Measurements from ENCODE around the gene ZNF569.
"Not testable (repeated sequence)": the region's sequence is repeated elsewhere in the genome, so short reads cannot be mapped to it uniquely, and the experiment has no call there.

ZNF569 gene

DNA sequence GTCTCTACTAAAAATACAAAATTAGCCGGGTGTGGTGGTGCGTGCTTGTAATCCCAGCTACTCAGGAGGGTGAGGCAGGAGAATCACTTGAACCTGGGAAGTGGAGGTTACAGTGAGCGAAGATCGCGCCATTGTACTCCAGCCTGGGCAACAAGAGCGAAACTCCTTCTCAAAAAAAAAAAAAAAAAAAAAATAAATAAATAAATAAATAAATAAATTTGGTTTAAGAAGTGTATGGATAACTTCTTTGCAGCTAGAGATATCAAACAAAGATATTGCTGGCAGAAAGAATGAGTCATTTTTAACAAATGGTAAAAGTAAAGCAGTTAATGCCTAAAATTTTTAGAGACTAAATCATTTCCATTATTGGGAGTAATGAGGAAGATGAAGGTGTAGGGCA lies 75.8 kb downstream of the ZNF569 start:
- not testable (repeated sequence) for DNase-seq

DNA sequence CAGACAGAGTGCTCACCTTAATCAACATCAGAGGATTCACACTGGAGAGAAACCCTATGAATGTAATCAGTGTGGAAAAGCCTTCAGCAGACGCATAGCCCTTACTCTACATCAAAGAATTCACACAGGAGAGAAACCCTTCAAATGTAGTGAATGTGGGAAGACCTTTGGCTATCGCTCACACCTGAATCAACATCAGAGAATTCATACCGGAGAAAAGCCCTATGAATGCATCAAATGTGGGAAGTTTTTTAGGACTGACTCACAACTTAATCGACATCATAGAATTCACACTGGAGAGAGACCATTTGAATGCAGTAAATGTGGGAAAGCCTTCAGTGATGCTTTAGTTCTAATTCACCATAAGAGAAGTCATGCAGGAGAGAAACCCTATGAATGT lies 78.0 kb downstream of the ZNF569 start:
- DNase-seq = no peak

DNA sequence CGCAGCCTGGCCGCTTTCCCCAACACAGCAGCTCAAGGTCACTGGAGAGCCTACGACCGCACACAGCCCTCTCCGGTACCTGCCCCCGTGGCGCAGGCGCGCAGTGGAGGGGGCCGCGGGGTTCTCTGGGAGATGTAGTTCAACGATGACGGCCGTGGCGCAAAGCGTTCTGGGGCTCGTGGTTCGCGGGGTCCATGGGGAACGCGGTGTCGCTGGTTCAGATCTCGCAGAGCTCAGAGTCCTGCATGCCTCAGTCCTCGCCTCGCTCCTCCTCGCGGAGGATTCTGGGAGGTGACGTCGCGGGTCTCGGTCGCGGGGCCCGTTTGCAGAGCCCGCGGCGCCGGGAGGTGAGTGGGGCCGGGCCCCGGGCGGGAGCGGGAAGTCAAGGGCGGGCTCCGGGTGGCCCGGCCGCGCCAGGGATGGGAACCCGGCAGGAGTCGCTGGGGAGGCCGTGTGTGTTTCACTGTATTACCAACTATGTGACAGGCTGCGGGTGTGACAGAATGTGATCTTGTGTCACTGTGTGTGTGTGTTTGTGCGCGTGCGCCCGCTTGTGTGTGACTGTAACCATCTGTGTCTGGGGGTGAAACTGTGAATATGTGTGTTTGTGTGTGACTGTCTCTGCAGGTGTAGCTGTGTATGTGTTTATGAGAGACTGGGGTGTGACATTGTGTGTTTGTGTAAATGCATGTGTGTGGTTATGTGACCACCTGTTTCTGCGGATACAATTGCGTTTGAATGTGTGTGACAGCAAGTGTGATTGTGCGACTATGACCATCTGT lies 96.2 kb downstream of the ZNF569 start, which contains the start of gene ZNF527:
Gene ZNF527 (plus strand): TSS at position 220 of the 782 bp plus-strand sequence. CDS start 3,100 bp downstream, outside the sequence.
- peak; percentile 92 for DNase-seq

DNA sequence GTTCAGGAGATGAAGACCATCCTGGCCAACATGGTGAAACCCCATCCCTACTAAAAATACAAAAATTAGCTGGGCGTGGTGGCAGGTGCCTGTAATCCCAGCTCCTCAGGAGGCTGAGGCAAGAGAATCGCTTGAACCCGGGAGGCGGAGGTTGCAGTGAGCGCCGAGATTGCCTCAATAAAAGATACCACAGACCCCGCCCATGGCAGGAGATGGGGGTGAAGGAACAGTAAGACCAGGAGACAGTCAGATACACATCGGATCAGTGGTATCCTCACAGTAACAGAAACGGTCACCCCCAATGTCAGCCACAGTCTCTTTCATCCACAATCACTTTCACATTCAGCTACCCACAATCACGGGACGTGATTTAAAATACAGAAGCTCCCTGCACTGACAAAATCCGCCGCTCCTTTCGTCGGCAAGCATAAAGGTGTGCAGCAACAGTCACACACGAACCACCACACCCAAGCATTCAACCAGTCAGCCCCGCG lies 96.8 kb downstream of the ZNF569 start:
- not testable (repeated sequence) for DNase-seq

DNA sequence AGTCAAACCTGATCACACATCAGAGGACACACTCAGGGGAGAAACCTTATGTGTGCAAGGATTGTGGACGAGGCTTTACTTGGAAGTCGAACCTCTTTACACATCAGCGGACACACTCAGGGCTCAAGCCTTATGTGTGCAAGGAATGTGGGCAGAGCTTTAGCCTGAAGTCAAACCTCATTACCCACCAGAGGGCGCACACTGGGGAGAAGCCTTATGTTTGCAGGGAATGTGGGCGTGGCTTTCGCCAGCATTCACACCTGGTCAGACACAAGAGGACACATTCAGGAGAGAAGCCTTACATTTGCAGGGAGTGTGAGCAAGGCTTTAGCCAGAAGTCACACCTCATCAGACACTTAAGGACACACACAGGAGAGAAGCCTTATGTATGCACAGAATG lies 104.5 kb downstream of the ZNF569 start:
- no peak for DNase-seq

DNA sequence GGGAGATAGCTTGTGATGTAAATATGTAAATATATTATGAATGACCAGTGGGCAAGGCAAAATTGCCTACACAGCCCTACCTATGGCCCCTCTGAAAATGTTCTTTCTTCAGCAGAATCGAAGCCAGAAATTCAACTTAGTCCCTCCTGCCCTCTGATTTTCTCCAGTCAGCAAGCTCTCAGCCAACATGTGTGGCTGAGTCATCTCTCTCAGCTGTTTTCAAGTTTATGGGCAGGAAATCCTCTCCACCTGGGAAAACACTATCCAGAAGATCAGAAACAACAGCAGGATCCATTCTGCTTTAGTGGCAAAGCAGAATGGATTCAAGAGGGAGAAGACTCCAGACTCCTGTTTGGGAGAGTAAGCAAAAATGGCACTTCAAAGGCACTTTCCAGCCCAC lies 105.2 kb downstream of the ZNF569 start:
- DNase-seq = no peak

All from NCI-H446 treated with DMSO at 0.1 percent for 48 hours (cell line).